Lung (tissue), 12 donors: ENCODE data around the gene NOPCHAP1. TPM values are rescaled to one million over a fixed set of nuclear protein-coding genes. Genes with fewer than 3 reads are reported as not detected.

Experiments used
- ATAC-seq: fragments of 200-7000 bp; cut with Tn5 transposase; one replicate; pipeline ENCODE4 v1.9.1; 2020; ENCODE audit warnings: moderate number of reproducible peaks; ENCODE audit not compliant: insufficient read depth, low FRiP score
- DNase-seq, 3 donors: peaks; one replicate each; pipeline ENCODE4 v3.0.0-alpha.2; 2013 to 2017
- H3K27ac ChIP-seq, 2 donors: one replicate each; pipeline ENCODE4 v1.5.1; 2013; ENCODE audit warnings: mild to moderate bottlenecking in 2 of 2, moderate library complexity in 2 of 2, control low read depth in 1 of 2, inconsistent platforms in 1 of 2, low read depth in 1 of 2, low read length in 1 of 2
- H3K27me3 ChIP-seq, 3 donors: one replicate each; pipeline ENCODE4 v1.5.1; 2013; ENCODE audit warnings: low read length in 2 of 3; ENCODE audit not compliant: control insufficient read depth in 3 of 3, insufficient read depth in 3 of 3
- H3K36me3 ChIP-seq, 4 donors: one replicate each; pipeline ENCODE4 v1.5.1; 2013; ENCODE audit warnings: low read length in 4 of 4, mild to moderate bottlenecking in 1 of 4, moderate library complexity in 1 of 4; ENCODE audit not compliant: control insufficient read depth in 4 of 4, insufficient read depth in 4 of 4
- H3K4me1 ChIP-seq, 5 donors: one replicate each; pipeline ENCODE4 v1.5.1; 2013; ENCODE audit warnings: low read length in 5 of 5, mild to moderate bottlenecking in 2 of 5, moderate library complexity in 1 of 5; ENCODE audit not compliant: control insufficient read depth in 5 of 5, insufficient read depth in 5 of 5
- H3K4me3 ChIP-seq: one replicate; pipeline ENCODE4 v1.5.1; 2013; ENCODE audit warnings: mild to moderate bottlenecking, control low read depth, moderate library complexity
- H3K9ac ChIP-seq, 2 donors: one replicate each; pipeline ENCODE4 v1.5.1; 2013; ENCODE audit warnings: low read length in 2 of 2, control low read depth in 1 of 2; ENCODE audit not compliant: insufficient read depth in 1 of 2
- H3K9me3 ChIP-seq, 4 donors: one replicate each; pipeline ENCODE4 v1.5.1; 2013; ENCODE audit warnings: low read length in 3 of 4, mild to moderate bottlenecking in 1 of 4, moderate library complexity in 1 of 4; ENCODE audit not compliant: control insufficient read depth in 4 of 4, insufficient read depth in 3 of 4
- CTCF ChIP-seq: IDR thresholded peaks from 2 replicates; pipeline ENCODE4 v1.5.1; 2012; ENCODE audit warnings: mild to moderate bottlenecking; ENCODE audit errors: control extremely low read depth, extremely low read depth
- WGBS, 2 donors: extraction: QIAGEN DNeasy Blood & Tissue Kit; methylation state at CpG; one replicate each; pipeline ENCODE4 v1.1.7; 2013; 5-methylcytosine and 5-hydroxymethylcytosine counted together
- polyA plus RNA-seq, 2 donors: library from polyadenylated mRNA; stranded (reverse); fragments of 200-250 nt; gene quantifications; one replicate each; pipeline ENCODE4 v1.2.1, GENCODE V29; 2013
- total RNA-seq, 2 donors: library from RNA; depleted of rRNA in 1 of 2; stranded (reverse); fragments of >200 nt in 1 of 2; gene quantifications; one replicate each; pipeline ENCODE4 v1.2.1, GENCODE V29; 2014 to 2021
- donor health status: control.
- donor health status: control.
- donor health status: Bipolar disorder and iron deficiency.
- donor health status: healthy.
- donor health status: DM: yes; HTN: yes; CAD: no.

NOPCHAP1 gene
- total and polyA plus RNA-seq, 4 donors = 7.8 to 12.2 (median 10.4) TPM

GRCh38 chr12:104973250-104973649, 12.9 kb upstream of the NOPCHAP1 start:
- H3K4me1 ChIP-seq = no peaks in the 10 kb centered on the region
- H3K27me3 ChIP-seq = no peaks in the 10 kb centered on the region
- H3K36me3 ChIP-seq = no peaks in the 10 kb centered on the region
- no peak for TF ChIP-seq CTCF
- no peak for DNase-seq
- H3K27ac ChIP-seq = no peak overlapping the region
- ATAC-seq = no peak
- 94 to 95% methylated on average over 5 of the region's 5 CpGs for WGBS, 2 donors
- no peak overlapping the region for H3K4me3 ChIP-seq
- H3K9me3 ChIP-seq = no peaks in the 10 kb centered on the region
- H3K9ac ChIP-seq = no peak overlapping the region

- Histone ChIP-seq H3K4me1 (no peaks in the 10 kb centered on the region), H3K27me3 (no peaks in the 10 kb centered on the region), H3K9ac (no peak overlapping the region), H3K36me3 (no peaks in the 10 kb centered on the region), H3K27ac (no peak overlapping the region), H3K4me3 (no peak overlapping the region), H3K9me3 (no peaks in the 10 kb centered on the region)
- peak in 2 of 3 donors; percentile 40 to 42 for DNase-seq
- 69% methylated on average over 7 of the region's 7 CpGs for WGBS, 2 donors
- no peak for ATAC-seq
- no peak for TF ChIP-seq CTCF
These were observed 11.4 kb upstream of the NOPCHAP1 start for GRCh38 chr12:104974626-104975290.

GRCh38 chr12:104975587-104976343, 10.4 kb upstream of the NOPCHAP1 start:
- DNase-seq = no peak
- Histone ChIP-seq H3K9me3 (no peaks in the 10 kb centered on the region), H3K27me3 (no peaks in the 10 kb centered on the region), H3K27ac (no peak overlapping the region), H3K9ac (no peak overlapping the region), H3K4me3 (no peak overlapping the region), H3K36me3 (no peaks in the 10 kb centered on the region), H3K4me1 (no peaks in the 10 kb centered on the region)
- no peak for TF ChIP-seq CTCF
- 69 to 75% methylated on average over 4 of the region's 4 CpGs for whole genome bisulfite sequencing, 2 donors
- ATAC-seq = no peak
